ENCODE data around the gene RAP1B.

The RAP1B gene

DNA sequence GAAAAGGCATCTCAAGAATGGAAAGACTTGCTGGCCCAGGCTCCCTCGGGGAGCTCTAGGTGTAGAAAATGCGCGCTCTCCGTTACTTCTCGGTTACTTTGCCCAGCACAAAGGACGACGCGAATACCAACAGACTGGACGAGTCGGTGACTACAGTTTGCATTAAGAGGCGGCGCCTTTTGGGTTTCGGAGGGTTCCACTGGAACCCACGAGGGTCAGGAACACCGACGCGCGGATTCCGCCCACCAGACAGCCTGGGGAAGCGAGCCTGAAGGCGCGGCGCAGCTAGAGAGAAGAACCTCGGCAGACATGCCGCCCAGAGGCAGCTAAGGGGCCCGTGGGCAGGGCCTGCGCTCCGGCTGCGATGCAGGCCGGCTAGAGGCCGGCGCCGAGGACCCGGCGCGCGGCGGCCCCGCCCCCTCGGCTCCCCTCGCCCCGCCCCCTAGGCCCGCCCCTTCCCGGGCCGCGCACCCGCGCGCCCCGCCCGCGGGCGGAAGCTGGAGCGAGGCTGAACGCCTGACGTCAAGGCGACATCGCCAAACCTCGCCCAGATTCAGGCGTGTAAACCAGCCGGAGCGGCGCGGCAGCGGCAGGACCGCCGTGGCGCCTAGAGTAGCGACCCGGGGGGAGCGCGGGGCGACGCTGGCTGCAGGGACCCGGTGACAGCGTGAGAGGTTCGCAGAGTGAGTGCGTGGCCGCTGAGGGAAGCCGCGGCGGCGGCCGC lies at the start of gene RAP1B:
RAP1B (plus strand) TSS at position 530 of the 724 bp plus-strand sequence. CDS start 37,826 bp downstream, outside the sequence.
- peak; percentile 76 to 87 (median 81) for DNase-seq (ENCODE audit: low read depth in 3 of 3)

DNA sequence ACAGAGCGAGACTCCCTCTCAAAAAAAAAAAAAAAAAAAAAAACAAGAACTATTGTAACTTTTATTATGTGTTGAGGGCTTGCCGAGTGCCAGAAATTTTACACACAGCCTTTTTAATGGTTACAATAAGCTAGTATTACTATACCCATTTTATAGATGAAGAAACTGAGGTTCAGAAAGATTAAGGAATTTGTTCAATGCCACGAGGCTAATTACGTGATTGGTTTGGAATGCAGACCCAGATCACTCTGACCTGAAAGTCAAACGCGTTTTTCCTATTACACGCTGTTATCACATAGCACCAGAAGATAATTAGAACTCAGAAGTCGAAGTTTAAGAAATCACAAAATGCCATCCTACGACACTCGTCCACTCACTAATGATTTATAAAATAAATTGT lies 48.9 kb upstream of the RAP1B start:
- DNase-seq (ENCODE audit: low read depth in 3 of 3), result no peak

DNA sequence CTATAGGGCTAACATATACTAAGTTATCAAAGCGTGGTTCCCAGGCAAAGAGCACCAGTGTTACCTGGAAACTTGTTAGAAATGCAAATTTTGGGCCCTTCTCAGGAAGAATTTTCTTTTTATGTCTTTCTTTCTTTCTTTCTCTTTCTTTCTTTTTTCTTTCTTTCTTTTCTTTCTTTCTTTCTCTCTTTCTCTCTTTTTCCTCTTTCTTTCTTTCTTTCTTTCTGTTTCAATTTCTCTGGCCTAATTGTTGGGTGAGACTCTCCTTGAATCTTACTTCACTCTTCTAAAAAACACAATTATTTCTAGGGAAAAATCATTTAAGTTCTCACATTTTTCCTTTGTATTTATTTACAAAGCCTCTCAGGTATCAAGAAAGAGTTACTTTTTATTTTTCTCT lies 46.5 kb upstream of the RAP1B start:
- DNase-seq (ENCODE audit: low read depth in 3 of 3), result no peak

DNA sequence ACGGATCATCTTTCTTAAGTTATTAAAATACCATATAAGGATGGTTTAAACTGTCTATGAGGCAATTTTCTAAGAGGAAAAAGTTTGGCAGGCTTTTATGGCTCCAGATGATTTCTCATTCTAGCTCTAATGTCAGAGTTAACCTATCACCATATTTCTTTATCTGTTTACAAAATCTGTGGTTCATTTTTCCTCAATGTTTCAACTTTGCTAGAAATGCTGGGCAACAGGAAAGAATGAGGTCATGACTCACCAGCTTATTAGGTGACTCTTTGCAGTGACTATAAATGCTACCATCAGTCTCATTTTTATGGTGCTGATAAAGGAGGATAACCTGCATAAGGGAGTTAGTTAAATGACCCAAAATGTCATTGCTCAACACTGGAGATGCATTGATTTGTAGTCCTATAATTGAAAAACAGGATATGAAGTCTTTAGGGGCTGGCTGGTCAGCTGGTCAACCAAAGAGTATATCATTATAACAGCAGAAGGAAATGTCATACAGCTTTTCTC lies 45.3 kb upstream of the RAP1B start:
- DNase-seq (ENCODE audit: low read depth in 3 of 3), result no peak

DNA sequence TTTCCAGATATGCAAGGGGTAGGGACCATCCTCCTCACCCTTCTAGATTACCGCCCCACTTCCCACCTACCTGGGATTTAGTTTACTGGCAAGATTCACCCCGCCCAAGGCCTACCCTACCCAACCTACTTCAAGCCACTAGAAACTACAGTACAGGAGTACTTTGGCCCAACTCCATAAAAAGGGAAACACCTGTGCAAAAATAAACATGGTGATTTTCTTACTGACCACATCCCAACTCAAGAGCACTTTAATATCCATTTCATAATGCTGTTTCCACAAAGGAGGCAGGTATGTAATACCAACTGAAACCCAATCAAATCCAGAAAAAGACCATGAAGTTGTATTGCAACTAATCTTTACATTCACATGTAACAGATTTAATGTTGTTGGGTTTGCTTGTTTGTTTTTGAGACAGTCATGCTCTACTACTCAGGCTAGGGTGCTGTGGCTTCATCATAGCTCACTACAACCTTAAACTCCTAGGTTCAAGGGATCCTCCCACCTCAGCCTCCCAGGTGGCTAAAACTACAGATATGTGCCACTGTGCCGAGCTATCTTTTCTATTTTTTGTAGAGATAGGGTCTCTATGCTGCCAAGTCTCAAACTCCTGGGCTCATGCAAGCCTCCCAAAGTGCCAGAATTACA lies 41.7 kb upstream of the RAP1B start:
- no peak for DNase-seq (ENCODE audit: low read depth in 3 of 3)

DNA sequence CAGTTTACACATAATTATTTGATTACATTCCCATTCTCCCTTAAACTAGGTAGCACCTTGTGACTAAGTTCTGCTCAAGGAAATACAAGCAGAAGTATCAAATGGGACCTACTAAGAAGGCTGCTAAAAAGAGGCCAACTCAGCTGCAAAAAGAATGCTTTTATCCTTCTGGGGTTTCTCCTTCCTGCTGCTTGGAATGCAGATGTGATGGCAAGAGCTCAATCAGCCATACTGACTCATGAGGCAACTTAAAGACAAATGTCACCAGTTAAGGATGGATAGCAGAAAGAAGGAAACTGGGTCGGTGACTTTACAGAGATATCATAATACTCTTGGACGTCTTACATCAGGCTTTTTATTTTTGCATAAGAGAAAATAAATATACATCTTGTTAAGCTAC lies 38.0 kb upstream of the RAP1B start:
- DNase-seq (ENCODE audit: low read depth in 3 of 3), result no peak

DNA sequence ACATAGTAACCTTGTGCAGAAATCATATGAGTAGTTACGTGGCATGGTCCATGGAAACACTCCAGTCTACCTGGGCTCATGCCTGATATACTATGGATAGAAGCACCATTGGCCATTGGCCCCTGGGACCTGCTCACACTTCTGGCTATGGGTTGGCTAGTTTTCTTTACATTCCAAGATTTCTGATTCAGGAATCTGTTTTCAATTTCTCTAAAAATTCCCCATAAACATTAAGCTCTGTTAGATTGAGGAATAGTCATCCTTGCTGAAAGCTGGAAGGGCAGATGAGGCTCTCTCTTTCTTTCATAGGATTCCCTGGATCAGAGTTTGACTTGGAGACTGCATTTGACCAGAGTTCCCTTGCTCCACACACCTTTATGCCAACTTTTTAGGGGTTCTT lies 37.3 kb upstream of the RAP1B start:
- DNase-seq (ENCODE audit: low read depth in 3 of 3), result no peak

DNA sequence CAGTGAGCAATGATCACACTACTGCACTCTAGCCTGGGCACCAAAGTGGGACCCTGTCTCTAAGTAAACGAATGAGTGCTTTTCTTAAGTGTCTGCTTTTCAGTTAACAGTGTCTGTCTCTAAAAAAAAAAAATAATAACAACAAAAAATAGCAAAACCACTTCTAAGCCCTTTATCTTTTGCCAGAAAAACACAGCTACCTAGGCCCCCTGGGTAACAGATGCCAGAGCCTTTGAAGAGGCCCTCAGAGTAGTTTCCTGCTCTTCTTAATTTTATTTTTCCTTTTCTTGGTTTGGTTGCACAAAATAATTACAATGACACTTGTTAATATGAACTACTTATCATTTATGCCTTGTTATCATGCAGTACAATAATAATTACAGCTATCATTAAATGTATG lies 32.8 kb upstream of the RAP1B start:
- DNase-seq (ENCODE audit: low read depth in 3 of 3), result no peak

DNA sequence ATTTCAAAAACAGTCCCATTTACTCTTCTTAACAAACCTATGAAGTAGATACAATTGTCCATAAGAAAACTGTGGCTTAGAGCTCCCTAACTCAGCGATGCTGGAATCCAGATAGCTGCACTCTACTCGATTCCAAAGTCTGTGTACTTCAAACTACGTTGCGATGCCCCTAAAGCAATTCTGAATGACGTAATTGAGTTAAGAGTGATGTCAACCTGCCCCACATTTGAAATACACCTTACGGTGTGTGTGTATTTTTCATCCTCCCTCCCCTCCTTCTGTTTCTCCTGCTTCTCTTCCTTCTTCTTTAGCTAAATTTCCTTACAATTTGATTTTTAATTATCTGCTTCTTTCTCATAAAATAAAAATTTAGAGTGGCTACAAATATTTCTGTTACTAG lies 31.9 kb upstream of the RAP1B start:
- DNase-seq (ENCODE audit: low read depth in 3 of 3), result no peak

DNA sequence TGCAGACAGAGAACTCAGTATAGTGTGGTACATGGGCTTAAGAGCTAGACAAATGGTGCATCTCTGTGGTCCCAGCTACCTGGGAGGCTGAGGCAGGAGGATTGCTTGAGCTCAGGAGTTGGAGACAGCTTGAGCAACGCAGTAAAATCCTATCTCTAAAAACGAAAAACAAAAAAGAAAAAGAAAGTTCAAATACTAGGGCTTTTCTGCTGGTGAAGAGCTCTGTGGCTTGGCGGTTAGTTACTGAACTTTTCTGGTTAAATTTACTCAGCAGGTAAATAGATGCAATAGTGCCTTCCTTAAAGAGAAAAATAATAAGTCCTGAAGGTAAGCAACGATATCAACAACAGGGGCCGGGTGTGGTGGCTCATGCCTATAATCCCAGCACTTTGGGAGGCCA lies 31.4 kb upstream of the RAP1B start:
- no peak for DNase-seq (ENCODE audit: low read depth in 3 of 3)

DNA sequence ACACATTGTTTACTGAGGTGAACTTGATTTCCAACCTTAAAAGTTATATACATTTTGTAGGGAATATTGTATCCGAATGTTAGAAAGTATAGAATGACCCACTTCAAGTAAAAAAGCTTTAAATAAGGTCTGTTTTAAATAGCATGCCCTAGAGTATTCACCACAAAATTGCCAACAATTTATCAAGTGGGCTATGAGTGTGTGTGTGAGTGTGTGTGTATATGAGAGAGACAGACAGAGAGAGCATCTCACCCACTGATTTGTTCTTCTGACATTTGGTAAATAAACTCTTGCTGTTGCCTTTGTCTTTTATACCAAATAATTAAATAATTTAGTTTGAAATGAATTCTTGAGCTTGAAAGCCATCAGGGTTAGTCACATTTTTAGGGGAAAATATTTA lies 29.8 kb upstream of the RAP1B start:
- no peak for DNase-seq (ENCODE audit: low read depth in 3 of 3)

DNA sequence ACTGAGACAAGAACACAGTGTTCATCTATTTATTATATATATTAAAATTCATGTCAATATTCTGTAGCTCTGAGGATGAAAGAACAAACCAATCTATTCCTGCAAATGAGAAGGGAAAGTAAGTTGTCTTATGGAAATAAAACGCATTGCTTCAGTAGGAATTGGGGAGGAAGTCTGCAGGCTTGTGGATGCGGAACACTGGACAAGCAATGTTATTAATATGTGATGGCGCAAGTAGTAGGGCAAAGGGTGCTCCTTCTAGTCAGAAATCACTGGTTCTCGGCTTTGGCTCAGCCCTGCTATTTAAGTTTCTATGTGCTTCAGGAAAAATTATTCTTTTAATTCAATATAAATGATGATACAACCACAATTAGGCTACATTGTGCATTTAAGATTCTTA lies 28.8 kb upstream of the RAP1B start:
- no peak for DNase-seq (ENCODE audit: low read depth in 3 of 3)

DNA sequence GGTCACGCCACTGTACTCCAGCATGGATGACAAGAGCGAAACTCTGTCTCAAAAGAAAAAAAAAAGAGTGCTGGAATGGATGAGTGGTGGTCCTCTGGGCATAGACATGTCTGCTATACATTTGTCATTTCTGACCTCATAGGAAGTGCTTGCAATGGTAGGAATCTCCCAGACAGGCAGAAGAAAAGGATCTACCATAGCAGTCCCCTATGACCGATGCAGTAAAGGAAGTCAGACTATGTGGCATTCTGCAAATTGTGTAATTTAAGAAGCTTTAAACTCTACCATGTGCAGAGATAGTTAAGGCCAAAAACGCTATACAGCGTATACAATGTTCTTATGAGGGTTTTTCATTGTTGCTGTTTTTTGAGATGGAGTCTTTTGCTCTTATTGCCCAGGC lies 24.7 kb upstream of the RAP1B start:
- DNase-seq (ENCODE audit: low read depth in 3 of 3), result no peak

DNA sequence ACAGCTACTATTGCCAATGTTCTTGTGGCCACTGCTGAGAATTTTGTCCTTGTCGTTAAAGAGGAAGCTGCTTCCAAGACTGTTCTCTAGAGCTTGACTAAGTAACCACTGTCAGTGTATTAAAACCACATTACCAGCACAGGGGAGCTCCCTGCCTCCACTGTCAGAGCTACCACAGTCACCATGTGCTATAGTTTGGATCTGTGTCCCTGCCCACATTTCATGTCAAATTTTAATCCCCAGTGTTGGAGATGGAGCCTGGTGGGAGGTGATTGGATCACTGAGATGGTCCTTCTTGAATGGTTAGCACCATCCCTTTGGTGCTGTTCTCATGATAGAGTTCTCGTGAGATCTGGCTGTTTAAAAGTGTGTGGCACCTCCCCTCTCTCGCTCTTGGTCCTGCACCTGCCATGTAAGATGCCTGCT lies 23.2 kb upstream of the RAP1B start:
- DNase-seq (ENCODE audit: low read depth in 3 of 3), result peak in 1 of 3 donors; percentile 24

DNA sequence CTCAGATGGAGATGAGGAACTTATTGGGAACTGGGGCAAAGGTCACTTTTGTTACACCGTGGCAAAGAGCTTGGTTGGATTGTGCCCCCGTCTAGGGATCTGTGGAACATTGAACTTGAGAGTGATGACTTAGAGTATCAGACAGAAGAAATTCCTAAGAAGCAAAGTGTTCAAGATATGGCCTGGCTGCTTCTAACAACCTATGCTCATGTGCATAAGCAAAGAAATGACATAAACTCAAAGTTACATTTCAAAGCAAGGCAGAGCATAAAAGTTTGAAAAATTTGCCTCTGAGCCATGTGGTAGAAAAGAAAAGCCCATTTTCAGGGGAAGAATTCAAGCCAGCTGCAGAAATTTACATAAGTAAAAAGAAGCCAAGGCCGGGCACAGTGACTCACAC lies 21.5 kb upstream of the RAP1B start:
- DNase-seq (ENCODE audit: low read depth in 3 of 3), result no peak

DNA sequence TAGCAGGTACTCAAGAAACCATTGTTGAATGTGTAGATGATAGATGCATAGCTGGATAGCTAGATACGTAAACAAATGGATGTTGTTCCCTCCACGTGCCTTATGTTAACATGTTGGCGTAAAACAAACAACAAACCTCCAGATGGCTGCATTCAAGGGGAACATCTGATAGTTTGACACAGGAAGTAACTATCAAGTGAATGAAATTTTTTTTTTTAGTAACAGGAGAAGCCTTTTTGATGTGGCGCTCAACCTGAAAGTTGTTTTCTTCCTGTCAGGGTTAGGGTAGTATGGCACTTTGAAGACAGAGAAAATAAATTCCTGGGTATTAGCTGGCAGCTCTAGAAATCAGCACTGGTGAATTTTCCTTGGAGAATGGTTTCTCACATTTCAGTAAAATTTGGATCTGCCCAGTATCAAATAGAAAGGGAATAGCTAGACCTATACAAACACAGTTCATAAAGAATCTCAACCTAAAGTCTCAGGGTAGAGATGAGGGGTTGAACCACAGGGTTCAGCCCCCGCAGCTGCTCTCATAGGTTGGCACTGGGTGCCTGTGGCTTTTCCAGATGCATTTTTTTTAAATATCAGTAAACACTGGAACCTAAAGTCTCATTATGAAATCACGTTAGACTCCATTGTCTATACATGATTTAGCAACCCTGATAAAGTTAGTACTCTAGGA lies 18.8 kb upstream of the RAP1B start:
- no peak for DNase-seq (ENCODE audit: low read depth in 3 of 3)

DNA sequence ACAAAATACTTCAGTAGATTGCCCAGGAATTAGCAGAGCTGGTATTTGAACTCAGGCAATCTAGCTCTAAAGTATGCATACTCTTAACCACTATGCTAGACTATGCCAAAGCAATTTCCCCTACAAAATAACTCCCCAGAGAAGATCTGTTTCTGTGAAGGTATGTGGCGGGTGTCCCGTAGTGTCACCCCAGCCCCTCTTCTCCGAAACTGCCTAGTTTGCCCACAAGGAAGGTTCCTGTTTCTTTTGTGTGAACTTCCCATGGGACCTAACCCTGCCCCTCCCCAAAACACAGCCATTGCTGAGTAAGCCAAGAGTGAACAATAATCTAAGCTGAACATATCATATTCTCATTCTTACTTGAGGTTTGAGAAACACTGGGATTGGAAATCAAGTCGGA lies 15.5 kb upstream of the RAP1B start:
- DNase-seq (ENCODE audit: low read depth in 3 of 3), result no peak

DNA sequence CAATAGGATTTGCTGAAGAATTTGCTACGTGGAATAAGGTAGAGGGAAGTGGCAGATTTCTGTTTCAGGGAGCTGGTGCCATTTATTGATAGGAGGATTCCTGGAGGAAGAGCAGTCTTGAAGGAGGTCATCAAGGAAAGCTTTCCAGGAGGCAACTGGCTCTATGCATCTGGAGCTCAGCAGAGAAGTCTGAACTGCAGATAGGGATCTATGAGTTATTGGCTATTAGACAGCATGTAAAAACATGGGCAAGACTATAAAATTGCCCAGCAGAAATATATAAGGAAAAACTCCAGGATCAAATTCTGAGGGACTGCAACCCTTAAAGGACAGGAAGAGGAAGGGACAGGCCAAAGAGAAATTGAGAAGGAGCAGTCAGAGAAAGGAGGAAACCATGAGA lies 8.9 kb upstream of the RAP1B start:
- no peak for DNase-seq (ENCODE audit: low read depth in 3 of 3)

DNA sequence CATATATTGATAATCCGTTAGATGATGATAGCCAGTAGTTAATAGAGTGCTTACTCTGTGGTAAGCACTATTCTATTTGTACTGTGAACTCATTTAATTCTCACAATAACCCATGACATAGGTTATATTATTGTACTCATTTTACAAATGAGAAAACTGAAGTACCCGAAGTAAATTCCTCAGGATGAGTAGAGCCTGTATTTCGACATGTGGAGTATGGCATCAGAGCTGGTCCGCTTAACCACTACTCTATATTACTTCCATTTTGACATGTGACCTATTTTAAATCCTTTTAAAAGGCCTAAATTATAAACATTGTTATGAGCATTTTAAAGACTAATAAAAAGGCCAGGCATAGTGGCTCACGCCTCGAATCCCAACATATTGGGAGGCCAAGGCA lies 8.0 kb upstream of the RAP1B start:
- no peak for DNase-seq (ENCODE audit: low read depth in 3 of 3)

DNA sequence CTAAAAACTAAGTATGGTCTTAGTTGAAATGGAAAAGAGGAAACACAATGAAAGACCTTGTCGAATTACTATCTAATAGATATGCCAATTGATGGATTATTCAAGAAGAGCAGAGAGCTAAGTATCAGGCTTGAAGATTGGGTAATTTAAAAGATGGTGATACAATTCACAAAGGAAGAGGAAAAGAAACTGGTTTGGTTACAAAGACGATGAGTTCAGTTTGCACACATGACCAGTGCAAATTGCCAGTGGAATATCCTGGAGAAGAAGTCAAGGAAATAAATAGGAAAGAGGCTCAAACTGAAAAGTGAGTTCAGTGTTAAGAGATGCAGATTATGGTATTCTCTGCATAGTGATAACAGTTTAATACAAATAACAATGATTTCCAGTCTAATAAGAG lies 2.5 kb upstream of the RAP1B start:
- no peak for DNase-seq (ENCODE audit: low read depth in 3 of 3)

DNA sequence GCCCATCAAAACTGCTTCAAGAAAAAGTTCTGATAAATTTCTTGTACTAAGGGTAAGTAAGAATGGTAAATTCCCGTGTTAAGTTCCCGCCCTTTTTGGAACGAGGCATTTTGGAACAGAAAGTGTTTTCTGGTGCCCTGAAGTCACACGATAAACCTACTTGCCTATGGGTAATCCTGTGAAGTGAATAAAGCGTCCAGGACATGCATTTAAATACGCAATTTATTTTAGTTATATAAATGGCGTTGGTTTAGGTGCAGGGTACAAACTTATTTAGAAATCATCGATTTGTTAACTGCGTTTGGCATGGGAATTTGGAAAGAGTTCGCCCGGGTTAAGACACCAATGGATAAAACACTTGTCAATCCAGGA lies 715 bp upstream of the RAP1B start:
- DNase-seq (ENCODE audit: low read depth in 3 of 3), result no peak

DNA sequence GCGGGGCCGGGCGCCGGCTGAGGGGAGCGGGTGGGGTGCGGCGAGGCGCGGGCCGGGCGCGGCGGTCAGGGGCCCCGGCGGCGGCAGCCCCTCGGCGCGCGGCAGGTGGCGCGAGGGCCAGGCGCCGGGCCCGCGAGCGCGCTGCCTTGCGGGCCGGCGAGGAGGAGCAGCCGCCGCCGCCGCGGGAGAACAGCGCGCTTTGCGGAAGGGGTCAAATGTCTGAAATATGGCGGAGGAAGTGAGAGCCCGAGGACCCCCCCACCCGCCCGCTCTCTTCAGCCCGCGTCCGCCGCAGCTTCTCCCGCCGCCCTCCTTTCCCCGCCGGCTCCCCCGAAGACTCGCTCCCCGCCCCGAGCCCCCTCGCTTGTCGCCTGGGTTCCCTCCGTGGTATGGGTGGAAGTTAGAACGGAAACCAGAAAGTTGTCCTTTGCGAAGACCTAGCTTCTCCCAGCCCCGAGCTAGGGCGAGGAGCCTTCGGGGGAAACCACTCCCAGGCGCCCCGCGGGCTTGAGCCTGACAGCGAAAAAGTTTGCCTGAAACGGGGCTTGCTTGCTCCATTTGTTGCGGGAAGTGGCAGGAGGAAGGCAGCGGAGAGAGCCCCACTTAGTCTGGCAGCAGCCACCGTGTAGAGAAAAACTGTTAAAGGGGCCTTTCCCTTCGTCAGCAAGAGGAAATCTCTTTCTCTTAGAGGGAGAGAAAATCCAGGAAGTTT lies 551 bp downstream of the RAP1B start:
- DNase-seq (ENCODE audit: low read depth in 3 of 3), result peak in 1 of 3 donors; percentile 28

All from stimulated activated CD4-positive, alpha-beta T cell treated with anti-CD3 and anti-CD28 coated beads, TNF-alpha, amount 100 ng/mL, for 48 hours (primary cell).